A673 (cell line): ENCODE results near the gene BSDC1. TPM values are rescaled to one million over a fixed set of nuclear protein-coding genes. Genes with fewer than 3 reads are reported as not detected.

Source experiments
- BruUV-seq: library from RNA; stranded (reverse); fragments of 400-500 nt; replicated peaks from 2 replicates; lab custom pipeline; 2021; lab: Mats Ljungman, UMichigan
- CTCF ChIA-PET: fragments of 300-600 bp; sonication (Branson Sonifier 250); formaldehyde crosslinking; loops from one replicate; lab custom pipeline; 2022; ENCODE audit warnings: antibody characterized with exemption; lab: Charles Lee
- POLR2A ChIA-PET: fragments of 300-600 bp; sonication (Branson Sonifier 250); formaldehyde crosslinking; loops from one replicate; lab custom pipeline; 2022; ENCODE audit warnings: antibody characterized with exemption; ENCODE audit not compliant: low non-redundant PET; lab: Charles Lee
- DNase-seq: peaks from one replicate; pipeline ENCODE4 v3.0.0-alpha.2; 2015; ENCODE audit warnings: low spot score
- H3K27ac ChIP-seq: fragments of 200-600 bp; sonication (generic); 2 replicates; pipeline ENCODE4 v1.5.1; 2016; ENCODE audit warnings: mixed run types, low read depth, mild to moderate bottlenecking, mixed read lengths, antibody characterized with exemption, low read length; ENCODE audit not compliant: poor library complexity, severe bottlenecking
- H3K27me3 ChIP-seq: fragments of 200-600 bp; sonication (generic); replicated peaks from 2 replicates; pipeline ENCODE4 v1.6.1; 2017; ENCODE audit warnings: mixed run types, low read depth, mild to moderate bottlenecking, mixed read lengths, antibody characterized with exemption, low read length; ENCODE audit not compliant: insufficient read depth, poor library complexity
- H3K36me3 ChIP-seq: fragments of 200-600 bp; sonication (generic); 2 replicates; pipeline ENCODE4 v1.6.1; 2016; ENCODE audit warnings: mixed run types, mild to moderate bottlenecking, mixed read lengths, antibody characterized with exemption, low read length; ENCODE audit not compliant: insufficient read depth, poor library complexity, severe bottlenecking
- H3K4me1 ChIP-seq: fragments of 200-600 bp; sonication (generic); 2 replicates; pipeline ENCODE4 v1.6.1; 2017; ENCODE audit warnings: mixed run types, mild to moderate bottlenecking, mixed read lengths, antibody characterized with exemption, low read length; ENCODE audit not compliant: insufficient read depth, poor library complexity, severe bottlenecking
- H3K4me3 ChIP-seq: fragments of 200-600 bp; sonication (generic); 2 replicates; pipeline ENCODE4 v1.5.1; 2016; ENCODE audit warnings: low read depth, mixed run types, mild to moderate bottlenecking, mixed read lengths, low read length; ENCODE audit not compliant: poor library complexity, severe bottlenecking
- H3K9me3 ChIP-seq: fragments of 200-600 bp; sonication (generic); 2 replicates; pipeline ENCODE4 v1.6.1; 2016; ENCODE audit warnings: mixed run types, low read depth, mild to moderate bottlenecking, mixed read lengths, antibody characterized with exemption, low read length; ENCODE audit not compliant: poor library complexity, severe bottlenecking
- EZH2 ChIP-seq: fragments of 200-600 bp; sonication (generic); IDR thresholded peaks from 2 replicates; pipeline ENCODE4 v1.6.1; 2017; ENCODE audit warnings: borderline replicate concordance, low read depth, mild to moderate bottlenecking, mixed read lengths, antibody characterized with exemption, low read length; ENCODE audit not compliant: poor library complexity, severe bottlenecking
- intact Hi-C: fragments of 100-400 bp; cut with micrococcal nuclease; formaldehyde crosslinking; loops from one replicate; pipeline ENCODE4 v1.10.0; 2022; ENCODE audit not compliant: unreplicated experiment
- total RNA-seq: library from RNA; stranded (reverse); gene quantifications from 2 replicates; pipeline ENCODE4 v1.2.3, GENCODE V29; 2021
- TF ChIP-seq, protein P1 (sequence below): fragments of 300-800, 200-600 bp; sonication (generic); conservative IDR thresholded peaks from 2 replicates; pipeline ENCODE4 v1.5.1; 2017; ENCODE audit warnings: low read depth, mild to moderate bottlenecking, antibody characterized with exemption, low read length, moderate library complexity, mixed read lengths

The BSDC1 gene
- total RNA-seq, 1 experiment from 2014 or later, result 48.0 TPM

GRCh38 chr1:32388641-32389040, 5.6 kb downstream of the BSDC1 start:
- no TSS peak for BruUV-seq
- Histone ChIP-seq H3K27me3 (no peaks in the 10 kb centered on the region), H3K27ac (no peak overlapping the region), H3K4me3 (no peak overlapping the region), H3K9me3 (no peaks in the 10 kb centered on the region), H3K36me3 (peaks cover 28% of the 10 kb centered on the region), H3K4me1 (peaks cover 6% of the 10 kb centered on the region)
- ChIA-PET POLR2A (no interaction called here), CTCF (interaction anchor here (0.7 kb wide), 1 partner anchor 148 kb away, joined by 4 read pairs; no protein-coding TSS in a partner anchor)
- no peak for DNase-seq
- no peak for TF ChIP-seq EZH2
- TF ChIP-seq, protein P1, sequence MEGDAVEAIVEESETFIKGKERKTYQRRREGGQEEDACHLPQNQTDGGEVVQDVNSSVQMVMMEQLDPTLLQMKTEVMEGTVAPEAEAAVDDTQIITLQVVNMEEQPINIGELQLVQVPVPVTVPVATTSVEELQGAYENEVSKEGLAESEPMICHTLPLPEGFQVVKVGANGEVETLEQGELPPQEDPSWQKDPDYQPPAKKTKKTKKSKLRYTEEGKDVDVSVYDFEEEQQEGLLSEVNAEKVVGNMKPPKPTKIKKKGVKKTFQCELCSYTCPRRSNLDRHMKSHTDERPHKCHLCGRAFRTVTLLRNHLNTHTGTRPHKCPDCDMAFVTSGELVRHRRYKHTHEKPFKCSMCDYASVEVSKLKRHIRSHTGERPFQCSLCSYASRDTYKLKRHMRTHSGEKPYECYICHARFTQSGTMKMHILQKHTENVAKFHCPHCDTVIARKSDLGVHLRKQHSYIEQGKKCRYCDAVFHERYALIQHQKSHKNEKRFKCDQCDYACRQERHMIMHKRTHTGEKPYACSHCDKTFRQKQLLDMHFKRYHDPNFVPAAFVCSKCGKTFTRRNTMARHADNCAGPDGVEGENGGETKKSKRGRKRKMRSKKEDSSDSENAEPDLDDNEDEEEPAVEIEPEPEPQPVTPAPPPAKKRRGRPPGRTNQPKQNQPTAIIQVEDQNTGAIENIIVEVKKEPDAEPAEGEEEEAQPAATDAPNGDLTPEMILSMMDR, result no peak
- intact Hi-C loops, result no loop called here

DNA sequence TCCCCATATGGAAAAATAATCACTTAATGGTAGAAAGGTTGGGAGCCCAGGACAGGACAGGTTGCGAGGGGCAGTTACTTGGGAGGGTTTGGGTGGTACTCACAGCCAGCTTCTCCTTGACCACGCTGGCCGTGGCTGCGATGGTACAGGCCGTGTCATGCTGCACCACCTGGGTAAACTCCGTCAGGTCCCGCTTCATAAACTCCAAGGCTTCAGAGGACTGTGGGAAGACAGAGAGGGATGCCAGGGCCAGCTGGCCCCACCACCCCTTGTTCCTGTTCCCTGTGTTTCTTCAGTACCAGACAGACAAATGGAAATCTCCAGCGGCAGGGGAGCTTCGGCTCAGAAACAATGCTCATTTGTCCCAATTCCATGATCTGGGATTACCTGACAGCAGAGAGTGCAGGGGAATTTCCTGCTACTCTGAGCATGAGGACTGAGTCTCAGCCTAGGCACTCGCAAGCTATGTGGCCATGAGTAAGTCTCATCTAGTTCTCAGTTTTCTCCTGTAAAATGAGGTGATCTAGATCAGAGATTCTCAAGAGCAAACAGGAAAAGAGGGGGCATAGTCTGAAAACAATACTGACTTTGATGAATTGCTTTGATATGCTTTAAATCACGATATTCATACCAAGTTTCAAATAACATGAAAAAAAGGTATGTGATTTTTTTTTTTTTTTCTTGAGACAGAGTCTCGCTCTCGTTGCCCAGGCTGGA, 7.4 kb downstream of the BSDC1 start:
- Histone ChIP-seq H3K4me3 (no peak overlapping the region), H3K27me3 (no peaks in the 10 kb centered on the region), H3K27ac (no peak overlapping the region), H3K9me3 (no peaks in the 10 kb centered on the region), H3K36me3 (peaks cover 43% of the 10 kb centered on the region), H3K4me1 (no peaks in the 10 kb centered on the region)
- ChIA-PET CTCF (no interaction called here), POLR2A (no interaction called here)
- no TSS peak for BruUV-seq
- DNase-seq, result no peak
- no peak for TF ChIP-seq EZH2
- TF ChIP-seq, protein P1, result no peak
- intact Hi-C loops, result no loop called here

DNA sequence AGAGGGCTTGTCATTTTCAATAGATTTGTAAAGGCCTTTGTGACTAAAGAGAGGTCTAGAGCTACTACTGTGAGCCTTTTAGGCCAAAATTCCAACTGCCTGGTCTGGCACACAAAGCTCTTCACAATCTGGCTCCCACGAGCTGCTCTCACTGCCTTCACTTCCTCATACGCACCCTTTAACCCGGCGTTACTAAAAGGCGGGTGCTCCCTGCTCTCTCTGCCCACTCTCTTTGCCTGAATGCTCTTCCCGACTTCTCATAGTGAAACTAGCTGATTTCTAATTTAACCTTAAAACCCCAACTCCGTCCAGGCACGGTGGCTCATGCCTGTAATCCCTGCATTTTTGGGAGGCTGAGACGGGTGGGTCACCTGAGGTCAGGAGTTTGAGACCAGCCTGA, 14.2 kb downstream of the BSDC1 start:
- DNase-seq, result no peak
- intact Hi-C loops, result no loop called here
- TF ChIP-seq EZH2, result no peak
- TF ChIP-seq, protein P1, result no peak
- Histone ChIP-seq H3K9me3 (no peaks in the 10 kb centered on the region), H3K27me3 (no peaks in the 10 kb centered on the region), H3K36me3 (peaks cover 56% of the 10 kb centered on the region), H3K4me3 (no peak overlapping the region), H3K4me1 (no peaks in the 10 kb centered on the region), H3K27ac (peak overlapping the region; percentile 10)
- ChIA-PET POLR2A (no interaction called here), CTCF (no interaction called here)
- BruUV-seq, result no TSS peak
